GM12892 (cell line): Measurements from ENCODE around the gene GRID1.

ENCODE experiments used
- POLR2A ChIP-seq: IDR thresholded peaks from 2 replicates; pipeline ENCODE4 v1.6.1; 2011; ENCODE audit warnings: low read depth, low read length, control low read depth
- POLR2AphosphoS5 ChIP-seq: IDR thresholded peaks from 2 replicates; pipeline ENCODE4 v1.6.1; 2011; ENCODE audit warnings: low read depth, low read length, control low read depth
- TAF1 ChIP-seq: IDR thresholded peaks from 2 replicates; pipeline ENCODE4 v1.6.1; 2011; ENCODE audit warnings: low read depth, mild to moderate bottlenecking, control low read depth, low read length, borderline replicate concordance

DNA sequence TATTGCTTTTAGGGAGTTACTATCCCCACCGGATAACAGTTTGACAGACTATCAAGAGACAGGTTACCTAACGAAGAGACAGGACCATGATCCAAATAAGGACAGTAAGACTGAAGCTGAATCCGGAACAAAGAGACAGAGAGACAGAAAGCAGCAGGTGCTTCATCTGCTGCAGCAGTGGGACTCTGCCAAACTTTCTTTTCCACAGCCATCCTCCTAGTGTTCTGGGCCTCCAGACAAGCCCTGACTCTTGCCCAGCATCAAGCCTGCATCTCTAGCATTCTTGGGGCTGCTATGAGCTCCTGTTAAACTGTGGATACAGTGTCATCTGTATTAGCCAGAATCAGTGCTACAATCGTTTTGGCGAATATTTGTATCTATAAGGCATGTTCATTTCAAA is 761.7 kb downstream of the GRID1 start:
- TF ChIP-seq POLR2A (no peak), POLR2AphosphoS5 (no peak), TAF1 (no peak)
